Measurements from ENCODE around the gene ACSS1.

Gene ACSS1

GRCh38 chr20:25058051-25058846, at the start of gene ACSS1:
TSS of gene ACSS1 (minus strand) at chr20:25058139. CDS start at chr20:25058102, 37 bp downstream.
- FAIRE-seq: no peak

GRCh38 chr20:25103526-25103925, 45.6 kb upstream of the ACSS1 start:
- no peak for FAIRE-seq

GRCh38 chr20:25100914-25101313, 43.0 kb upstream of the ACSS1 start:
- FAIRE-seq: no peak

GRCh38 chr20:25099601-25100140, 41.7 kb upstream of the ACSS1 start:
- FAIRE-seq: no peak

GRCh38 chr20:25097498-25097897, 39.6 kb upstream of the ACSS1 start:
- no peak for FAIRE-seq

GRCh38 chr20:25090492-25091429, 32.8 kb upstream of the ACSS1 start:
- no peak for FAIRE-seq

- FAIRE-seq: no peak
Observed at GRCh38 chr20:25089662-25090061, 31.7 kb upstream of the ACSS1 start.

GRCh38 chr20:25089096-25089495, 31.2 kb upstream of the ACSS1 start:
- FAIRE-seq: no peak

- FAIRE-seq: no peak
Observed at GRCh38 chr20:25088267-25088666, 30.3 kb upstream of the ACSS1 start.

GRCh38 chr20:25087186-25087929, 29.4 kb upstream of the ACSS1 start:
- no peak for FAIRE-seq

GRCh38 chr20:25085756-25086495, 28.0 kb upstream of the ACSS1 start:
- no peak for FAIRE-seq

- no peak for FAIRE-seq
Observed at GRCh38 chr20:25084626-25085187, 26.8 kb upstream of the ACSS1 start.

GRCh38 chr20:25083773-25084625, 26.1 kb upstream of the ACSS1 start:
- no peak for FAIRE-seq

- no peak for FAIRE-seq
Observed at GRCh38 chr20:25083141-25083772, 25.3 kb upstream of the ACSS1 start.

- FAIRE-seq: no peak
Observed at GRCh38 chr20:25082498-25082873, 24.5 kb upstream of the ACSS1 start.

- no peak for FAIRE-seq
Observed at GRCh38 chr20:25081730-25082497, 24.0 kb upstream of the ACSS1 start, which contains the start of gene VSX1. TSS of gene VSX1 (minus strand) at chr20:25082141. CDS start at chr20:25082096, 45 bp downstream.

- no peak for FAIRE-seq
Observed at GRCh38 chr20:25081065-25081729, 23.3 kb upstream of the ACSS1 start.

- no peak for FAIRE-seq
Observed at GRCh38 chr20:25079171-25079570, 21.2 kb upstream of the ACSS1 start.

- FAIRE-seq: no peak
Observed at GRCh38 chr20:25078662-25079061, 20.7 kb upstream of the ACSS1 start.
